Measurements from ENCODE around the gene VSIG1. TPM values are rescaled to one million over a fixed set of nuclear protein-coding genes. Genes with fewer than 3 reads are reported as not detected.

The VSIG1 gene
- total and polyA plus RNA-seq, 2 of the 4 experiments (the other 2 are of a cell fraction) = not detected

- H2AFZ ChIP-seq (replicated peaks; ENCODE audit: low read length, poor library complexity) = no peak overlapping the region
- CTCF ChIA-PET = no interaction called here
- no CpG with 5 or more reads among the region's 5 CpGs for WGBS, 2 experiments (ENCODE audit: extremely low coverage in 2 of 2, insufficient read length in 1 of 2)
Measured at GRCh38 chrX:108029928-108030711, 14.7 kb upstream of the VSIG1 start.

More at GRCh38 chrX:108029928-108030711, 14.7 kb upstream of the VSIG1 start:
- Histone ChIP-seq H2AK5ac (ENCODE audit: low read depth, low read length) (no peak overlapping the region), H3K14ac (replicated peaks; ENCODE audit: low read depth, low read length) (no peak overlapping the region), H3K9me1 (ENCODE audit: insufficient read depth, low read length) (no peaks in the 10 kb centered on the region; the same call in 1 of the 2 replicates), H3K36me3 (ENCODE audit: control insufficient read depth, insufficient read depth, low read length) (no peaks in the 10 kb centered on the region), H4K91ac (ENCODE audit: insufficient read depth, low read depth, low read length) (no peak overlapping the region), H3K4ac (ENCODE audit: low read depth, low read length) (no peak overlapping the region), H3K9ac (ENCODE audit: low read depth, low read length) (no peak overlapping the region), H4K20me1 (ENCODE audit: insufficient read depth, low read length) (no peaks in the 10 kb centered on the region), H3K23ac (ENCODE audit: low read depth, low read length) (no peak overlapping the region), H3K4me3 (ENCODE audit: insufficient read depth, low read depth, low read length) (no peak overlapping the region), H4K5ac (ENCODE audit: low read depth, low read length) (no peak overlapping the region), H2BK20ac (ENCODE audit: low read depth, low read length) (no peak overlapping the region), H3K18ac (ENCODE audit: low read depth, low read length) (no peak overlapping the region), H2BK5ac (ENCODE audit: low read depth, low read length, poor library complexity, severe bottlenecking) (no peak overlapping the region), H3K79me1 (ENCODE audit: low read depth in 1 of 2, low read length in 2 of 2) (no peaks in the 10 kb centered on the region), H3K4me2 (ENCODE audit: low read depth, low read length) (no peak overlapping the region), H4K8ac (ENCODE audit: low read depth in 2 of 2, low read length in 2 of 2) (no peak overlapping the region), H2BK120ac (ENCODE audit: low read depth, low read length) (no peak overlapping the region), H3K56ac (ENCODE audit: extremely low read depth, insufficient read depth, low read length) (no peak overlapping the region), H3K9me3 (ENCODE audit: control insufficient read depth, insufficient read depth, low read length) (no peaks in the 10 kb centered on the region), H2BK15ac (ENCODE audit: low read depth, low read length) (no peak overlapping the region), H3K4me1 (ENCODE audit: control insufficient read depth, insufficient read depth, low read length) (peaks cover 4% of the 10 kb centered on the region; the same call in 1 of the 2 replicates), H3K27me3 (ENCODE audit: control insufficient read depth, insufficient read depth, low read length) (peaks cover 2% of the 10 kb centered on the region), H2AK9ac (replicated peaks; ENCODE audit: low read depth, low read length, poor library complexity) (no peak overlapping the region), H3K27ac (ENCODE audit: insufficient read depth, low read length) (no peak overlapping the region)
- dilution Hi-C loops (cut with HindIII; ENCODE audit: low sequenced_read_pairs, unreplicated experiment) = no loop called here
- POLR2A ChIA-PET (ENCODE audit: unreplicated experiment) = no interaction called here
- DNase-seq = no peak
- TF ChIP-seq RFX5 (IDR thresholded peaks at IDR 0.05; ENCODE audit: low read depth, low read length) (no peak), NFE2L2 (IDR thresholded peaks at IDR 0.05; ENCODE audit: low read depth, low read length) (no peak), CEBPB (IDR thresholded peaks at IDR 0.05; ENCODE audit: low read depth, low read length) (no peak), FOS (IDR thresholded peaks at IDR 0.05; ENCODE audit: low read depth, low read length) (no peak), ELK1 (IDR thresholded peaks at IDR 0.05; ENCODE audit: borderline replicate concordance, low read depth, low read length) (no peak), MAFK (IDR thresholded peaks at IDR 0.05; ENCODE audit: low read depth, low read length) (no peak), CHD1 (IDR thresholded peaks at IDR 0.05; ENCODE audit: low read depth, low read length) (no peak), POLR2A (IDR thresholded peaks at IDR 0.05; ENCODE audit: low read depth, low read length) (no peak), MAZ (IDR thresholded peaks at IDR 0.05; ENCODE audit: borderline replicate concordance, low read depth, low read length) (no peak), BHLHE40 (IDR thresholded peaks at IDR 0.05; ENCODE audit: low read depth, low read length) (no peak), SMC3 (IDR thresholded peaks at IDR 0.05; ENCODE audit: low read depth, low read length) (no peak), RCOR1 (IDR thresholded peaks at IDR 0.05; ENCODE audit: insufficient replicate concordance, low read length) (no peak), RAD21 (IDR thresholded peaks at IDR 0.05; ENCODE audit: low read length) (no peak), MXI1 (IDR thresholded peaks at IDR 0.05; ENCODE audit: borderline replicate concordance, low read depth, low read length) (no peak)
- TF ChIP-seq, protein P1, sequence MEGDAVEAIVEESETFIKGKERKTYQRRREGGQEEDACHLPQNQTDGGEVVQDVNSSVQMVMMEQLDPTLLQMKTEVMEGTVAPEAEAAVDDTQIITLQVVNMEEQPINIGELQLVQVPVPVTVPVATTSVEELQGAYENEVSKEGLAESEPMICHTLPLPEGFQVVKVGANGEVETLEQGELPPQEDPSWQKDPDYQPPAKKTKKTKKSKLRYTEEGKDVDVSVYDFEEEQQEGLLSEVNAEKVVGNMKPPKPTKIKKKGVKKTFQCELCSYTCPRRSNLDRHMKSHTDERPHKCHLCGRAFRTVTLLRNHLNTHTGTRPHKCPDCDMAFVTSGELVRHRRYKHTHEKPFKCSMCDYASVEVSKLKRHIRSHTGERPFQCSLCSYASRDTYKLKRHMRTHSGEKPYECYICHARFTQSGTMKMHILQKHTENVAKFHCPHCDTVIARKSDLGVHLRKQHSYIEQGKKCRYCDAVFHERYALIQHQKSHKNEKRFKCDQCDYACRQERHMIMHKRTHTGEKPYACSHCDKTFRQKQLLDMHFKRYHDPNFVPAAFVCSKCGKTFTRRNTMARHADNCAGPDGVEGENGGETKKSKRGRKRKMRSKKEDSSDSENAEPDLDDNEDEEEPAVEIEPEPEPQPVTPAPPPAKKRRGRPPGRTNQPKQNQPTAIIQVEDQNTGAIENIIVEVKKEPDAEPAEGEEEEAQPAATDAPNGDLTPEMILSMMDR (conservative IDR thresholded peaks at IDR 0.05; ENCODE audit: low read depth, low read length) = no peak
- TF ChIP-seq, protein P2, sequence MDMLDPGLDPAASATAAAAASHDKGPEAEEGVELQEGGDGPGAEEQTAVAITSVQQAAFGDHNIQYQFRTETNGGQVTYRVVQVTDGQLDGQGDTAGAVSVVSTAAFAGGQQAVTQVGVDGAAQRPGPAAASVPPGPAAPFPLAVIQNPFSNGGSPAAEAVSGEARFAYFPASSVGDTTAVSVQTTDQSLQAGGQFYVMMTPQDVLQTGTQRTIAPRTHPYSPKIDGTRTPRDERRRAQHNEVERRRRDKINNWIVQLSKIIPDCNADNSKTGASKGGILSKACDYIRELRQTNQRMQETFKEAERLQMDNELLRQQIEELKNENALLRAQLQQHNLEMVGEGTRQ (IDR thresholded peaks at IDR 0.05; ENCODE audit: low read depth, low read length) = no peak
- BruUV-seq (replicated peaks) = no TSS peak
- ATAC-seq (ENCODE audit: low read depth) = no peak
- in situ Hi-C loops (cut with MboI; ENCODE audit: low sequenced_read_pairs) = no loop called here
- intact Hi-C loops (cut with micrococcal nuclease) = no loop called here

Data from IMR-90 (cell line).